Upper lobe of right lung (tissue), 1 donor: ENCODE results near the gene IFNGR2. TPM values are rescaled to one million over a fixed set of nuclear protein-coding genes. Genes with fewer than 3 reads are reported as not detected.

ENCODE experiments used
- ATAC-seq: fragments of 200-7000 bp; cut with Tn5 transposase; one replicate; pipeline ENCODE4 v1.9.1; 2020; ENCODE audit warnings: mild to moderate bottlenecking, moderate library complexity
- DNase-seq: peaks from one replicate; pipeline ENCODE4 v3.0.0-alpha.2; 2020
- H3K27ac ChIP-seq: fragments of 200-600 bp; one replicate; pipeline ENCODE4 v1.8.0; 2022
- H3K27me3 ChIP-seq: fragments of 200-600 bp; one replicate; pipeline ENCODE4 v1.8.0; 2022; ENCODE audit warnings: mild to moderate bottlenecking
- H3K36me3 ChIP-seq: fragments of 200-600 bp; one replicate; pipeline ENCODE4 v1.8.0; 2022
- H3K4me1 ChIP-seq: fragments of 200-600 bp; one replicate; pipeline ENCODE4 v1.8.0; 2022
- H3K4me3 ChIP-seq: fragments of 200-600 bp; one replicate; pipeline ENCODE4 v1.8.0; 2022; ENCODE audit warnings: mild to moderate bottlenecking
- H3K9me3 ChIP-seq: fragments of 200-600 bp; one replicate; pipeline ENCODE4 v1.8.0; 2022
- intact Hi-C: fragments of 100-400 bp; cut with DNase I; formaldehyde crosslinking; loops from one replicate; pipeline ENCODE4 v1.11.0; 2022
- total RNA-seq: library from RNA; stranded (reverse); fragmentation: NEBNext Ultra II Directional; extraction: Animal tissue kit (Norgen Biotek cat#: 25700); gene quantifications from one replicate; pipeline ENCODE4 v1.2.1, GENCODE V29; 2021
- TF ChIP-seq, protein P1 (sequence below): fragments of 200-600 bp; IDR thresholded peaks from one replicate; pipeline ENCODE4 v1.8.0; 2022; ENCODE audit warnings: antibody characterized with exemption
- donor health status: DM: no; HTN: yes; CAD: no; lungs with severe emphysema.

The IFNGR2 gene
- total RNA-seq, 1 donor from 2014 or later, result 69.3 TPM

DNA sequence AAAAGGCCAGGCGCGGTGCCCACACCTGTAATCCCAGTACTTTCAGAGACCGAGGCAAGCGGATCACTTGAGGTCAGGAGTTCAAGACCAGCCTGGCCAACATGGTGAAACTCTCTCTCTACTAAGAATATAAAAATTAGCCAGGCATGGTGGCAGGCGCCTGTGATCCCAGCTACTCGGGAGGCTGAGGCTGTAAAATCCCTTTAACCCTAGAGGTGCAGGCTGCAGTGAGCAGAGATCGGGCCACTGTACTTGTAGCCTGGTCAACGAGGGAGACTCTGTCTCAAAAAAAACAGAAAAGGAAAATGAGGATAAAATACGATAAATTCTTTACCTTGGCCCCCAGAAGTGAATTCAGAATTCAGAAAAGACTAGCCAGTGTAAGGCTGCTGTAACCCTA is 75.0 kb downstream of the IFNGR2 start:
- intact Hi-C loops, result no loop called here
- Histone ChIP-seq H3K4me1 (peaks cover 18% of the 10 kb centered on the region), H3K4me3 (peak overlapping the region; percentile 93), H3K9me3 (no peaks in the 10 kb centered on the region), H3K36me3 (no peaks in the 10 kb centered on the region), H3K27ac (peak overlapping the region; percentile 99), H3K27me3 (no peaks in the 10 kb centered on the region)
- ATAC-seq (no peak), DNase-seq (no peak)
- TF ChIP-seq, protein P1, sequence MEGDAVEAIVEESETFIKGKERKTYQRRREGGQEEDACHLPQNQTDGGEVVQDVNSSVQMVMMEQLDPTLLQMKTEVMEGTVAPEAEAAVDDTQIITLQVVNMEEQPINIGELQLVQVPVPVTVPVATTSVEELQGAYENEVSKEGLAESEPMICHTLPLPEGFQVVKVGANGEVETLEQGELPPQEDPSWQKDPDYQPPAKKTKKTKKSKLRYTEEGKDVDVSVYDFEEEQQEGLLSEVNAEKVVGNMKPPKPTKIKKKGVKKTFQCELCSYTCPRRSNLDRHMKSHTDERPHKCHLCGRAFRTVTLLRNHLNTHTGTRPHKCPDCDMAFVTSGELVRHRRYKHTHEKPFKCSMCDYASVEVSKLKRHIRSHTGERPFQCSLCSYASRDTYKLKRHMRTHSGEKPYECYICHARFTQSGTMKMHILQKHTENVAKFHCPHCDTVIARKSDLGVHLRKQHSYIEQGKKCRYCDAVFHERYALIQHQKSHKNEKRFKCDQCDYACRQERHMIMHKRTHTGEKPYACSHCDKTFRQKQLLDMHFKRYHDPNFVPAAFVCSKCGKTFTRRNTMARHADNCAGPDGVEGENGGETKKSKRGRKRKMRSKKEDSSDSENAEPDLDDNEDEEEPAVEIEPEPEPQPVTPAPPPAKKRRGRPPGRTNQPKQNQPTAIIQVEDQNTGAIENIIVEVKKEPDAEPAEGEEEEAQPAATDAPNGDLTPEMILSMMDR, result no peak

DNA sequence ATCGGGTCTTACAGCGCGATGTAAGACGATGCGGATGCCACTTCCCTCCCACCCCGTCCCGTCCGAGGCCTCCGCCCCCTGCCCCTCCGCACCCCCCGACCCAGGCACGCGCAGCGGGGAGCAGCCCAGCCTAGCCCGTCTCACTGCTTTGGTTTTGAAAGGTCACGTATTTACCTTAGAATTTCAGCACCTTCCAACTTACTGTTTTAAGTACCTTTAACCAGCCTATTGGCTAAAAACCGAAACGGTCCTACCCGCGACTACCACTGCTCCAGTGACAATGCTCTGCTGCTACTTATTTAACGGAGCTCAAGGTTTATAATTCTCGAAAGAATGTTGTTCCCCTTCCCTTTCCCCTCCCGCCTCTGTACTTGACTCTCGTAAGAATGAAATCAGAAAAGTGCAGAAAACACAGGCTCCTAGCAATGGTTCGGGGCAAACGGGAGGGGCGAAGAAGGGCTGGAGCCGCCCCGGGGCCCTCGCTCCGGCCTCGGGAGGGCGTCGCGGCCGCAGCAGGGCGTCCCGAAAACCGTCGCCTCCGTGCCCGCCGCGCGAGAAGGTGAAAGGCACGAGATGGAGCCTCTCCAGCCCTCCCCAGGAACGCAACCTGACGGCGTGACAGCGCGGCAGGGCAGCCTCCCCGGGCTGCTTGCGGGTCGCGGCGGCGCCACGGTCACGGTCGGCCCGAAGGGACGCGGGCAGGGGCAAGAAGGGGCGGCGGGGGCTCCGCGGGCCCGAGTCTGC is 75.9 kb downstream of the IFNGR2 start:
- ATAC-seq, result peak; percentile 37
- Histone ChIP-seq H3K4me1 (peaks cover 18% of the 10 kb centered on the region), H3K36me3 (no peaks in the 10 kb centered on the region), H3K9me3 (no peaks in the 10 kb centered on the region), H3K27ac (peak overlapping the region; percentile 99), H3K4me3 (peak overlapping the region; percentile 93), H3K27me3 (no peaks in the 10 kb centered on the region)
- intact Hi-C loops, result no loop called here
- peak; percentile 70 for DNase-seq
- TF ChIP-seq, protein P1, result peak; percentile 7

DNA sequence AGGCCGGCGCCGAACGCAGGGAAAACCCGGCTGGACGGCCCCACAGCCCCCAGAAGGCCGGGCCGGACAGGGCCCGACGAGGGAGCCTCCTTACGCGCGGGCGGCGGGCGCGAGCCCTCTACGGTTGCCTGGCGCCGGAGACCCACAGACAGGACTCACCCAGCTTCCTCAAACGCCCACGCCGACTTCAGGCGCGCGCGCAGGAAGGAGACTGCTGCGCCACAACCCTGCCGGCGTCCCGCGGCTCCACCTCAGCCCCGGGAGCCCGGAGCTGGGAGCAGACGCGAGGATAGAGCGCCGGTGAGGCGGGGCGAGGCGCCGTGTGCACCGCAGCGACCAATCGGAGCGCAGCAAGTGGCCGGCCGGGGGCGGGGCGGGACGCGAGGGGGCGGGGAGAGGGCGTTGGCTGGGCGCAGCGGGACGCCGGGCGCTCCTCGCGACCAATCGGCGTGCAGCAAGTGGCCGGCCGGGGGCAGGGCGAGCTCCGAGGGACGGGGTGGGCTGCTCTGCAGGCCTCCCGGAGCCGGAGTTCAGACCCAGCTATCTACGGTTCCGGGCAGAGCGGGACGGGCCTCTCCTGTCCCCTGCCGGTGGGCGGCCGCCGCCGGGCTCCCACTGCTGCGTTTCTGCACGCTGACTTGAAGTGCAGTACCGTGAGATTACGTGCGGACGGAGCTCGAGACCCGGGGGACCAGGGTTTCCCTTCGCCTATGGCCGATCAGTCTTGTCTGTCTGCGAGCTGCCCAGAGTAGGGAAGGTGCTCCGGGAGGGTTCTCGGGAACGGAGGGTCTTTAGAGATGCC is 76.7 kb downstream of the IFNGR2 start, which contains the start of gene TMEM50B:
TSS of gene TMEM50B (minus strand) at position 296 of the 802 bp plus-strand sequence. CDS start 11,089 bp downstream, outside the sequence.
- peak within 1 kb of the TSS; percentile 93 for H3K4me3 ChIP-seq
- TF ChIP-seq, protein P1, result peak; percentile 68
- DNase-seq (peak; percentile 98), ATAC-seq (peak; percentile 98)
- no peaks in the 10 kb centered on the region for H3K27me3 ChIP-seq
- H3K36me3 ChIP-seq, result no peaks in the 10 kb centered on the region
- peaks cover 18% of the 10 kb centered on the region for H3K4me1 ChIP-seq
- H3K9me3 ChIP-seq, result no peaks in the 10 kb centered on the region
- intact Hi-C loops, result no loop called here
- peak within 1 kb of the TSS; percentile 99 for H3K27ac ChIP-seq

DNA sequence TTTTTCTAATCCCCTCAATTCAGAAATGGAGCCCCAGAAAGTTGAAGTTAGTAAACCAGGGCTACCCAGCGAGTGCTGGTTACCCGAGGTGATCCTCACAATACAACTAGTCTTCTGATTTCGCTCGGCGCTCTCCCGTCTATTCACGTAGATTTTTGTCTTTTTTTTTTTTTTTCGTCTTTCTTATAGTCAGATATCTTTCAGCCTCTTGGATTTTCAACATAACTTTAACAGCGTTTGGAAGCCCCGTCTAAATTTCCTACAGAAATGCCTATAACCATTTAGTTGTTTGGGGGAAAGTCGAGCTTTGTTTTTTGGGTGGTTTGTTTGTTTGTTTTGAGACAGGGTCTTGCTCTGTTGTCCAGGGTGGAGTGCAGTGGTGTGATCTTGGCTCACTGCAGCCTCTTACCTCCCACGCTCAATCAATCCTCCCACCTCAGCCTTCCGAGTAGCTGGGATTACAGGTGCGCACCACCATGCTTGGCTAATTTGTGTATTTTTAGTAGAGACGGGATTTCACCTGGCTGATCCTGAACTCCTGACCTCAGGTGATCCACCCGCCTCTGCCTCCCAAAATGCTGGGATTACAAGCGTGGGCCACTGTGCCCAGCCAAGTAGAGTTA is 77.4 kb downstream of the IFNGR2 start:
- Histone ChIP-seq H3K4me1 (peaks cover 18% of the 10 kb centered on the region), H3K9me3 (no peaks in the 10 kb centered on the region), H3K27me3 (no peaks in the 10 kb centered on the region), H3K27ac (peak overlapping the region; percentile 99), H3K4me3 (peak overlapping the region; percentile 93), H3K36me3 (no peaks in the 10 kb centered on the region)
- intact Hi-C loops, result no loop called here
- ATAC-seq, result no peak
- TF ChIP-seq, protein P1, result no peak
- no peak for DNase-seq

DNA sequence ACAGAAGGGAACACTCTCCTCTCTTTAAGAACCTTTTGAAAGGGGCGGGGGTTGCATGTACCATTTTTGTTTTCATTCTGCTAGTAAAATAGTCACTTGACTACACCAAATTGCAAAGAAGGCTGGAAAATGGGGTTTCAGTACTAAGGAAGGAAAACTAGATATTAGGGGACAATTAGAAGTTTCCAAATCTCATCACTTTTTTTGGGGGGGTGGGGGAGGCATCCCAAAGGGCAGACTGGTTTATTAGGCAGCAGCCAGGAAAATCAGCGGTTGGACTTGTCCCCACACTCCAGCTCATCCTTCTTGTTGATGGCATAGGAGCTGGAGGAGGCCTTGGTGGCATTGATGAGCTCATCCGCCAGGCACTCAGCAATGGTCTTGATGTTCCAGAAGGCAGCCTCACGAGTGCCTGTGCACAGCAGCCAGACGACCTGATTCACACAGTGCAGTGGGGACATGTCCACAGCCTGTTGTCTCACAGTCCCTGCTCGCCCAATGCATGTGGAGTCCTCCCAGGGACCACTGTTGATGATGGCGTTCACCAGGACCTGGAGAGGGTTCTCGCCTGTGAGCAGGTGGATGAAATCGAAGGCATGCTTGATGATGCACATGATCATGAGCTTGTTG is 78.2 kb downstream of the IFNGR2 start:
- no peak overlapping the region for H3K27ac ChIP-seq
- intact Hi-C loops, result no loop called here
- no peaks in the 10 kb centered on the region for H3K36me3 ChIP-seq
- H3K27me3 ChIP-seq, result no peaks in the 10 kb centered on the region
- TF ChIP-seq, protein P1, result no peak
- no peak overlapping the region for H3K4me3 ChIP-seq
- no peak for DNase-seq
- peaks cover 18% of the 10 kb centered on the region for H3K4me1 ChIP-seq
- H3K9me3 ChIP-seq, result no peaks in the 10 kb centered on the region
- ATAC-seq, result no peak
